ENCODE measurements around the gene DCAF12. TPM values are rescaled to one million over a fixed set of nuclear protein-coding genes. Genes with fewer than 3 reads are reported as not detected.
"Not testable (repeated sequence)": the region's sequence is repeated elsewhere in the genome, so short reads cannot be mapped to it uniquely, and the experiment has no call there.

Gene DCAF12
- total RNA-seq (2014; rRNA removed; shearing (Covaris generic)): 35.1 and 50.6 TPM in 2 replicates

- in situ Hi-C loops (cut with HindIII; ENCODE audit: low sequenced_read_pairs): no loop called here
Measured at GRCh38 chr9:34126207-34127034, at the start of gene DCAF12. Gene DCAF12 (minus strand): TSS chr9:34126698. CDS start chr9:34126431, 267 bp downstream.

DNA sequence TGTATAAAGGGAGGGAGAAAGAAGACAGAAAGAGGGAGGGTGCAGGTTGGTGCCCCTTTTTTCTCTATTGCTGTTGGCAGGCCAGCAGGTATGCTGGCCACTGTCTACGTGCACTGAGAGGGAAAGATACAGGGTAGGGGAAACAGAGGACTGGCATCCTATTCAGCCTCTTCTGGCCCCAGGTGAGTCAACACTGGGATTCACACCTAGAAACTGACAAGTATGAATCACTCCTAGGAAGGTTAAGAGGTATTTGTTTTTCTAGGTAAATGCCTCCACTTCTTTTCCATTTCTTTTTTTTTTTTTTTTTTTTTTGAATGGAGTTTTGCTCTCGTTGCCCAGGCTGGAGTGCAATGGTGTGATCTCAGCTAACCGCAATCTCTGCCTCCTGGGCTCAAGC lies 49.6 kb upstream of the DCAF12 start:
- no peak for DNase-seq (ENCODE audit: low spot score)
- in situ Hi-C loops (cut with HindIII; ENCODE audit: low sequenced_read_pairs): no loop called here

More at GRCh38 chr9:34126207-34127034, at the start of gene DCAF12:
- DNase-seq (ENCODE audit: low spot score): peak; percentile 92

- in situ Hi-C loops (cut with HindIII; ENCODE audit: low sequenced_read_pairs): no loop called here
- DNase-seq (ENCODE audit: low spot score): no peak
Measured at GRCh38 chr9:34171753-34172535, 45.4 kb upstream of the DCAF12 start.

GRCh38 chr9:34170237-34170991 lies 43.9 kb upstream of the DCAF12 start:
- no peak for DNase-seq (ENCODE audit: low spot score)
- in situ Hi-C loops (cut with HindIII; ENCODE audit: low sequenced_read_pairs): no loop called here

DNA sequence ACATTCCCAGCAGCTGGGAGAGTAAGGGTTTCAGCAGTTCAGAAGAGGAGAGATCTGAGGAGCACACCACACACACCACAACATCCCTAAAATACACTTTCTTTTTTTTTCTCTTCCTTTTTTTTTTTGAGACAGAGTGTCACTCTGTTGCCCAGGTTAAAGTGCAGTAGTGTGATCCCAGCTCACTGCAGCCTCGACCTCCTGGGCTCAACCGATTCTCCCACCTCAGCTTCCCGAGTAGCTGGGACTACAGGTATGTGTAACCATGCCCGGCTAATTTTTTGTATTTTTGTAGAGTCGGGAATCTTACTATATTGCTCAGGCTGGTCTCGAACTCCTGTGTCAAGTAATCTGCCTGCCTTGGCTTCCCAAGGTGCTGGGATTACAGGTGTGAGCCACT lies 42.6 kb upstream of the DCAF12 start:
- in situ Hi-C loops (cut with HindIII; ENCODE audit: low sequenced_read_pairs): no loop called here
- no peak for DNase-seq (ENCODE audit: low spot score)

GRCh38 chr9:34163434-34163833 lies 36.9 kb upstream of the DCAF12 start:
- in situ Hi-C loops (cut with HindIII; ENCODE audit: low sequenced_read_pairs): no loop called here
- DNase-seq (ENCODE audit: low spot score): no peak

GRCh38 chr9:34158362-34158869 lies 31.9 kb upstream of the DCAF12 start:
- DNase-seq (ENCODE audit: low spot score): no peak
- in situ Hi-C loops (cut with HindIII; ENCODE audit: low sequenced_read_pairs): no loop called here

GRCh38 chr9:34157898-34158297 lies 31.4 kb upstream of the DCAF12 start:
- in situ Hi-C loops (cut with HindIII; ENCODE audit: low sequenced_read_pairs): no loop called here
- no peak for DNase-seq (ENCODE audit: low spot score)

- DNase-seq (ENCODE audit: low spot score): no peak
- in situ Hi-C loops (cut with HindIII; ENCODE audit: low sequenced_read_pairs): no loop called here
Measured at GRCh38 chr9:34157318-34157717, 30.8 kb upstream of the DCAF12 start.

DNA sequence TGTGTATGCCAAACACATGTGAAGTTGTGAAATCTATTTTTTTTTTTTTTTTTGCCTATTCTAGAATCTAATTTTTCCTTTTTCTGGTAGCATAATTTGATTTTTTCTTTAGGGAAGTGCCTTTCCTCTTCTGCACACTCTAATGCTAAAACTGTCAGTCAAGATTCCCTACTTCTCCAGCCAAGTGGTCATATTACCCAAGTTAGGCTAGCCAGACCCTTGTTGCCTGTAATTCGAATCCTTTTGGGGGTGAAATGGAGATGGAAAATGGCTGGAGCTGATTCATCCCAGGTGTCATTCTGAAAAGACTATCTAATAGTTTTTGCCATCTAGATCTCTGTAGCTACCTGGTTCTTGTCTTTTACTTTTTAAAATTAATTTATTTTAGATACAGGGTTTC lies 27.6 kb upstream of the DCAF12 start:
- in situ Hi-C loops (cut with HindIII; ENCODE audit: low sequenced_read_pairs): no loop called here
- no peak for DNase-seq (ENCODE audit: low spot score)

DNA sequence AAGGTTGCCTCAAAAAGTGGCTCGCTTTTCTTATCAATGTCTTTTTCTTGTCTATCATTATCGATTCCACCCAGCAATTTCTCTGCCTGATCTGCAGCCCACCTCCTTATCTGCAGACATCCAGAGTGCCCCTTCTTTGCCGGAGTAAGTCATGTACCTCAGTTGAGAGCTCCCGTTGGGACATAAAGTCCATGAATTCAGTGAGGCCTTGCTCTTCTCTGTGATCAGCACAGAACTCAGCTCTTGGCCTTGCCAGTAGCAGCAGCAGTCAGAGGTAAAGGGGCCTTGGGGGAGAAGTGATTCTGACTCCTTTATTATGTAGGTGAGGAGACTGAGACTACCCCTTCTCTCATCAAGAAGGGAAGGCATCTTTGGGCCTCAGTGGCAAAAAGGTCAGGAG lies 24.9 kb upstream of the DCAF12 start:
- no peak for DNase-seq (ENCODE audit: low spot score)
- in situ Hi-C loops (cut with HindIII; ENCODE audit: low sequenced_read_pairs): no loop called here

DNA sequence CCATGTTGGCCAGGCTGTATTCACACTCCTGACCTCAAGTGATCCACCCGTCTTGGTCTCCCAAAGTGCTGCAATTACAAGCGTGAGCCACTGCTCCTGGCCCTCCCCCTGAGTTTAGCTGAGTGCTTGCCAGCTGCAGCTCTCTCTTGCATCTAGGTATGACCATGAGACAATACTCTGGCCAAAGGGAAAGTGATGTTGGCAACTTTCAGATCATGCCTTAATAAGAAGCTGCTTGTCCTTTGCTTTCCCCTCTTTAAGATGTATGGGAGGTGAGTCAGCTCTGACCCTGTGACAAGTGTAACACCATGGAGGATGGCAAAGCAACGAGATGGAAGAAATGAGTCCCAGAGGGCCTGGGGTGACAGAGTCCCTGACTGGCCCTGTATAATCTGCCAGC lies 18.7 kb upstream of the DCAF12 start:
- in situ Hi-C loops (cut with HindIII; ENCODE audit: low sequenced_read_pairs): no loop called here
- no peak for DNase-seq (ENCODE audit: low spot score)

DNA sequence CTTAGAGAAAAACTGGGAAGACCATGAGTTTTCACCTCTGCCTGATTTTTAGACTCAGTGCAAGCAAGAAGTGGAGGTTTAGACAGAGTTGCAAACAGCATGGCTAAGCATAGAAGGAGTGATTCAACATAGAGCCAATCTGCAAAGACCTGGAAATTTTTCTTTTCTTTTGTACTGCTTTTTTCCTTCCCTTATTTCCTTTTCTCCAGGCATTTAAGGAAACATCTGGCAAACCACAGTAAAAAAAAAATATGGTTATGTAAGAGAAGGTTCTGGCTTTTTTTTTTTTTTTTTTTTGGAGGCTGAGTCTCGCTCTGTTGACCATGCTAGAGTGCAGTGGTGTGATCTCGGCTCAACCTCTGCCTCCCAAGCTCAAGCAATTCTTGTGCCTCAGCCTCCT lies 16.6 kb upstream of the DCAF12 start:
- in situ Hi-C loops (cut with HindIII; ENCODE audit: low sequenced_read_pairs): no loop called here
- DNase-seq (ENCODE audit: low spot score): no peak

GRCh38 chr9:34140853-34141252 lies 14.4 kb upstream of the DCAF12 start:
- in situ Hi-C loops (cut with HindIII; ENCODE audit: low sequenced_read_pairs): no loop called here
- no peak for DNase-seq (ENCODE audit: low spot score)

DNA sequence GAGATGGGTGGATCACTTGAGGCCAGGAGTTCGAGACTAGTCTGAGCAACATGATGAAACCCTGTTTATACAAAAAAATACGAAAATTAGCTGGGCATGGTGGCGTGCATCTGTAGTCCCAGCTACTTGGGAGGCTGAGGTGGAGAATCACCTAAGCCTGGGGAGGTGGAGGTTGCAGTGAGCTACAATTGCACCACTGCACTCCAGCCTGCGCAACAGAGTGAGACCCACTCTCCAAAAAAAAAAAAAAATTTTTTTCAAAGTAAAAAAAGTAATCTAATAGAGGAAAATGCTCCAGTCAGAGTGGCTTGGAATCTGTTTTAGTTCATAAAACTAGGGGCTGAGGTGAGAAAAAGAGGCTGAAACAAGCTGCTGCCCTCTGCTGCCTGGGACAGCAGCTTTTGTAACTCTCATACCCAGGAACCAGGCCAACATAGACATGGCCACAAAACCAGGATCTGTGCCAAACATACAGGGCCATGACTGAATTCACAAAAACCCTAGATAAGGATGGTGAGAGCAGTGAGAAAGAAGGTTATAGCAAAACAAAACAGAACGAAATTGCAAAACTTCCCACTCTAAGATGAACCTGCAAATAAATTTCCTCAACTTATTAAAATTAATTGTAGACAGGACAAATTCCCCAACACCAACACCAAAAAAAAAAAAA lies 13.1 kb upstream of the DCAF12 start:
- peak; percentile 36 for DNase-seq (ENCODE audit: low spot score)
- in situ Hi-C loops (cut with HindIII; ENCODE audit: low sequenced_read_pairs): no loop called here

GRCh38 chr9:34138644-34139043 lies 12.1 kb upstream of the DCAF12 start:
- in situ Hi-C loops (cut with HindIII; ENCODE audit: low sequenced_read_pairs); DNase-seq (ENCODE audit: low spot score): not testable (repeated sequence)

GRCh38 chr9:34134521-34134920 lies 8.0 kb upstream of the DCAF12 start:
- no peak for DNase-seq (ENCODE audit: low spot score)
- in situ Hi-C loops (cut with HindIII; ENCODE audit: low sequenced_read_pairs): no loop called here

DNA sequence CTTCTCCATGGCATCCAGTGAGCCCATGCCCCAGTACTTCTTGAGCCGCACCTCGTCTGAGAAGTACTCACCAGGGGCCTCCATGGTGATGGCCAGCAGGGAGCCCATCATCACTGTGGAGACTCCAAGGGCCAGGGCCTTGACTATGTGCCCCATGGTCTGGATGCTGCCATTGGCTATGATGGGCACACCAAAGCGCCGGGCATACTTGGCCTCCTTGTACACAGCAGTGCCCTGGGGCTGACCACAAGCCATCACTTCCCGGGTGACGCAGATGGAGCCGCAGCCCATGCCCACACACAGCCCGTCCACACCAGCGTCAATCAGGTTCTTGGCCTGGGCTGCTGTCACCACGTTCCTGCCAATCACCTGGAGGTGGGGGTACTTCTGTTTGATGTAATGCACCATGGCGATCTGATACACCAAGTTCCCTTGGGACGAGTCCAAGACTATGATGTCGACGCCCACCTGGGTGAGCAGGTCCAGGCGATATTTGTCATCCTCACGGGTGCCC lies 7.0 kb upstream of the DCAF12 start:
- in situ Hi-C loops (cut with HindIII; ENCODE audit: low sequenced_read_pairs): no loop called here
- DNase-seq (ENCODE audit: low spot score): no peak

DNA sequence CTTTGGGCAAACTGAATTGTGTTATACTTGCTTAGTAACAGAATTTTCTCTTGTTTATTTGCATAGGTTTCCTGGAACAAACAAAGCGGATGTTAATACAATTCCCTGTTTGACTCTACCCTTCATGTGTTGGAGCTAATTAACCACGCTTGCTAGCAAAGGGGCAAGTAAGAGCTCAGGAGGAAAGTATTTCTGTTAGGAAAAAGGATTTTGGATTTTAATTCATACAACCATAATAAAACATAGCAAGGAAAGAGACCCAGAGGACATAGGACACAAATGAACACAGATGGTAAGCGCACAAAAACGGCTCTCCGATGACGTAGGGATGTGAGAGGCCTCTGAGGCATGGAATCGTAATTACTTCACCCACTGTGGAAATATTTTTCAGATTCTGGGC lies 5.1 kb upstream of the DCAF12 start:
- DNase-seq (ENCODE audit: low spot score): no peak
- in situ Hi-C loops (cut with HindIII; ENCODE audit: low sequenced_read_pairs): no loop called here
